NOMO-1 (cell line): ENCODE measurements around the gene BICDL2.
A peak's percentile ranks its signal among the peaks of the same experiment; 100 is the strongest.
"Not testable (repeated sequence)": the region's sequence is repeated elsewhere in the genome, so short reads cannot be mapped to it uniquely, and the experiment has no call there.

Experiments
- DNase-seq, 2 experiments: peaks; one replicate each; lab custom pipeline; 2025; ENCODE audit not compliant: unreplicated experiment in 2 of 2; lab: John Stamatoyannopoulos, UW

The BICDL2 gene

DNA sequence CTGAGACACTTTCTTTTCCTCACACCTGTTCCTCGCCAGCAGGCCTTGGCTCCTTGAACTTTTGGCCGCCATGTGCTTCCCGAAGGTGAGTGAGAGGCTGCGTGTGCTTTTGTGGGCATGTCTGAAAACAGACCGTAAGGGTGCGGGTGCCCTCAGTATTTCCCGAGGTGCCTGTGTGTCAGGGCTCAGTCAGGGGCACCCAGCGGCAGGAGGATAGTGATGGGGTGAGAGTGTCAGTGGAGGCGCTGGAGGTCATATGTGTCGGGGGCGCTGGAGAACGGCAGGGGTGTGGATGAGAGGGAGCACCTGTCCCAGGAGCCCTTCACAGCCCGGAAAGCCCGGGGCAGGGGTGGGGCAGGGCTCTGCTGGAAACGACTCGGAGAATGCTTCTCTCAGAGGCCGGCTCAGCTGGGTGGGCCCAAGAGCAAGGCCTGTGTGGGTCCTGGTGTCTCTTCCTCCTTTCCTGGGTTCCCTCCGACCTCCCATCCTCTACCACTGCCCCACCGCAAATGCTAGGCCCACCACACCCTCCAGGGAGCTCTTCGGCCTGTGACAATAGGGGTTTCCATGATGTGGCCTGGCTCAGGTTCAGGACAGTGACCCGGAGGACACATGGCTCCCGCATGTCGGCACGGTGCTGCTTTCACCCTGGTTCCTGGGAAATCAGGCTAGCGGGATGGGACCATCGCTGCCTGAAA, 29.1 kb upstream of the BICDL2 start:
- DNase-seq = no peak

DNA sequence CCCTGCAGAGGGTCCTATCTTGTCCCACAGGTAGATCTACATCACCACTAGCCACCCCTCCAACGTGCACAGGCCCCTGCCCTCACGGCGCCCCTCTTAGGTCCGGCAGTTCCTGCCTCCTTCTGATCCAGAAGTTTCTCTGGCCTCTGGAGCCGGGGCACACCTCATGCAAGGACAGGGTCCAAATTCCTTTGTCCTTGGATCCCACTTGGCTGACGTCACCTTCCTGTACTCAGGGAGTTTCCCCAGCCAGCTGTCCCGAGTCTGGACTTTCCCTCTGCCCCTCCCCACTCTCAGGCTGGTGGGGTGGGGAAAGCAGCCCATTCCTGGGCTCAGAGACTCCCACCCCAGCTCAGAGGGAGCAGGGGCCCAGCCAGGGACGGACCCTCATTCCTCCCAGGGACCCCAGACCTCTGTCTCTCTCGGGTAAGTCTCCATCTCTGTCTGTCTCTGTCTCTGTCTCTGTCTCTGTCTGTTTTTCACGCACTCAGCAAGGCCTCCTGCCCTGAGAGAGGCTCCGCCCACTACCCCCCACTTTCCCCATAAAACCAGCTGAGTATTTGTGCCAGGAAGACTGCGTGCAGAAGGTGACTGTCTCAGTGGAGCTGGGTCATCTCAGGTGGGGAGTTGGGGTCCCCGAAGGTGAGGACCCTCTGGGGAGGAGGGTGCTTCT, 28.5 kb upstream of the BICDL2 start, which contains the start of gene IL32:
TSS of gene IL32 (plus strand) at position 572 of the 673 bp plus-strand sequence. CDS start 172 bp downstream, outside the sequence.
- no peak for DNase-seq

- no peak for DNase-seq
Observed at GRCh38 chr16:3063625-3064386, 27.1 kb upstream of the BICDL2 start.

GRCh38 chr16:3062553-3062952, 25.8 kb upstream of the BICDL2 start:
- DNase-seq = no peak

DNA sequence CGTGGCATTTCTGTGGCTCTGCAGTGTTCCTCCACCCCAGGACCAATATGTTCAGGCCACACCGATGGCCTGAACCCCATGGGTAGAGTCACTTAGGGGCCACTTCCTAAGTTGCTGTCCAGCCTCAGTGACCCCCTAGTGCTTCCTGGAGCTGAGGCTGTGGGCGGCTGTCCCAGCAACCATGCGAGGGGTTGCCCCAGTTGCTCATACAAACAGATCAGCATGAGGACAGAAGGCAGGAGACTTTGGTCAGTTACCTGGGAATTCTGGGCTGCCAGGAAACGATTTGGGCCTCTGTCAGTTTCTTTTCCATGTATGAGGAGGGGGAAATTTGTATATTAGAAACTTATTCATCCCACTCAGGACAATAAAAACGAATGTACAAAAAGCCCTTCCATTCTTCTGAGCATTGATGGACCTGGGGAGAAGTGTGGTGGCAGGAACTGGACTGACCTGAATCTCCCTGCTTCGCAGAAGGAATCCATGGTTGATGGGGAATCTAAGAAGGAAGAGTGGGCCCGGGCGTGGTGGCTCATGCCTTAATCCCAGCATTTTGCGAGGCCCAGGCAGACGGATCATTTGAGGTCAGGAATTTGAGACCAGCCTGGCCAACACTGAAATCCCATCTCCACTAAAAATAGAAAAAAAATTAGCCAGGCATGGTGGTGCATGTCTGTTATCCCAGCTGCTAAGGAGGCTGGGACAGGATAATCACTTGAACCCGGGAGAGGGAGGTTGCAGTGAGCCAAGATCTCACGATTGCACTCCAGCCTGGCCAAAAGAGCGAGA, 23.8 kb upstream of the BICDL2 start:
- DNase-seq = no peak

- no peak for DNase-seq
Observed at GRCh38 chr16:3059723-3060242, 23.0 kb upstream of the BICDL2 start.

- peak; percentile 64 to 69 for DNase-seq
Observed at GRCh38 chr16:3059041-3059722, 22.4 kb upstream of the BICDL2 start.

- peak in 1 of 2 experiments; percentile 22 for DNase-seq
Observed at GRCh38 chr16:3058139-3059030, 21.6 kb upstream of the BICDL2 start.

DNA sequence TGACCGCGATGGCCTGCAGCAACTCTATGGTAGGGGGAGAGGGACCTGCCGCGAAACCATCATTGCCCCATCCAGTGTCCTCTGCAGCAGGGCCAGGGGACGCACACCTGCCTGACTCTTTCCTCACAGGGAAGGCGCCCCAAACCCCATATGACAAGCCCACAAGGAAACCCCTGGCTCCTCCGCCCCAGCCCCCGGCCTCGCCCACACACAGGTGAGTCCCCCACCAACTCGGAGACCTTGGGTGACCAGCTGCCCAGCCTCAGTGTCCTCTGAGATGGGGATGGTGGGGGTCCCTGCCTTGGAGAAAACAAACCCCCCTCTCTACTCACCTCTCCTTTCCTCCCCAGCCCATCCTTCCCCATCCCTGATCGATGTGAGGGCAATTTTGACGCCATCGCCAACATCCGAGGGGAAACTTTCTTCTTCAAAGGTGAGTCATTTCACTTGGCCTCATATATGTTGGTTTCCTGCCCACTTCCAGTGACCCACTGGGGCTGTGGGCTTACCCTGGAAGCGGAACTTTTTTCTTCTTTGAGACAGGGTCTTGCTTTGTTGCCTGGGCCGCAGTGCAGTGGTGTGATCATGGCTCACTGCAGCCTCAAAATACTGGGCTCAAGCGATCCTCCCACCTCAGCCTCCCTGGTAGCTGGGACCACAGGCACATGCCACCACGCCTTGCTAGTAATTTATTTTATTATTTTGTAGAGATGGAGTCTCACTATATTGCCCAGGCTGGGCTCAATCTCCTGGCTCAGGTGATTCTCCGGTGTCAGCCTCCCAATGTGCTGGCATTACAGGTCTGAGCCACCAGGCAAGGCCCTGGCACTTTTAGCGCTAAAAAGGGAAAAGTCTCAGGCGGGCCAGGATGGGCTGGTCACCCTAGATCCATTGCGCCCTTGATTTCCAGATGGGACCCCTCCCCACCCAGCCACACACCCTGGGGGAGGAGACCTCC, 20.7 kb upstream of the BICDL2 start:
- no peak for DNase-seq

- no peak for DNase-seq
Observed at GRCh38 chr16:3056336-3057180, 19.8 kb upstream of the BICDL2 start.

DNA sequence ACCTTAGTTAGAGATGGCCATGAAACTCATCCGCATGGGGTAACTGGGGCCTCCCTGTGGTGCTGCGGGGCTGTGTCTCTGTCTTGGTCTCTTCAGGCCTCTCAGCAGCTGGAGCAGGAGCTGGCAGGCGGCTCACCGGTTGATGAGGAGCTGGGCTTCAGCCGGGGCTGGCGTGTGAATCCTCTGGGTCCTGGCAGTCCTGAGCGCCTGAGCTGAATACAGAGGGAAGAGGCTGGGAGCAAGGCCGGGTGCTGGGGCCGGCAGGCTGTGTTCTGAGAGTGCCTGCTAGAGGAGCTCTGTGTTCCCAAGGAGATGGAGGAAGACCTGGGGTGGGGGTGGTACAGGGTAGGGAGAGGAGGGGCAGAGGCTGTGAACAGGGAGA, 19.0 kb upstream of the BICDL2 start:
- DNase-seq = not testable (repeated sequence)

DNA sequence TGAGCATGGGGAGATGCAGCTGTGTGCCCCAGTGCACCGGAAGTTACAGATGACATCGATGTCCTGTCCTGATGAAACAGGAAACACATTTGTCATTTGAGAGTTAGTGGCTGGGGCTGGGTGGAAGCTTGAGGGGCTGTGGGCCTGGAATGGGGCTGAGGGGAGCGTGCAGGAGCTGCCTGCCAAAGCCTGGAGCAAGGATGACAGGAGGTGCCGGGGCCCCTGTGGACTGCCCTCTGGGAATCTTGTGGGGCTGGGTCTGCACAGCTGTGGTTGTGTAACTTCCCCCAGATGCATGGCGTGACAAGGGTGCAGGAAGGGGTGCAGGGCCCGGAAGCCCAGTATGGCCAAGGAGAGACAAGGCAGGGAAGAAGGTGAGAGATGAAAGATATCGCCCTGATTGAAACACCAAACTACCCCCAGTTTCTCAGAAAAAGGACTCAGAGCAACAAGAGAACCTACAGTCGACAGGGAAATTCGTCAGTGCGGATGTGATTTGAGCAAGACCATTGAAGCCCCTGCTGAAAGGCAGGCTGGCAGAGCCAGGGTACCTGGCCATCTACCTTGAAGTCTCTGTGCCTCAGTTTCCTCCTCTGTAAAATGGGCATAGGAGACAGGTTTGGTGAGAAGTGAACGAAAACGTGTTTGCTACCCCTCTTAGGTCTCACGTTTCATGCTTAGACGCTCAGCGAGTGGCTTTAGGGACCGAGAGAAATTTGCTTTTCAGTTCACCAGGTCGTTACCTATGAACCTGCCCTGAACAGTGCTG, 18.4 kb upstream of the BICDL2 start:
- peak; percentile 67 to 70 for DNase-seq

GRCh38 chr16:3053330-3053710, 16.6 kb upstream of the BICDL2 start:
- peak in 1 of 2 experiments; percentile 15 for DNase-seq

DNA sequence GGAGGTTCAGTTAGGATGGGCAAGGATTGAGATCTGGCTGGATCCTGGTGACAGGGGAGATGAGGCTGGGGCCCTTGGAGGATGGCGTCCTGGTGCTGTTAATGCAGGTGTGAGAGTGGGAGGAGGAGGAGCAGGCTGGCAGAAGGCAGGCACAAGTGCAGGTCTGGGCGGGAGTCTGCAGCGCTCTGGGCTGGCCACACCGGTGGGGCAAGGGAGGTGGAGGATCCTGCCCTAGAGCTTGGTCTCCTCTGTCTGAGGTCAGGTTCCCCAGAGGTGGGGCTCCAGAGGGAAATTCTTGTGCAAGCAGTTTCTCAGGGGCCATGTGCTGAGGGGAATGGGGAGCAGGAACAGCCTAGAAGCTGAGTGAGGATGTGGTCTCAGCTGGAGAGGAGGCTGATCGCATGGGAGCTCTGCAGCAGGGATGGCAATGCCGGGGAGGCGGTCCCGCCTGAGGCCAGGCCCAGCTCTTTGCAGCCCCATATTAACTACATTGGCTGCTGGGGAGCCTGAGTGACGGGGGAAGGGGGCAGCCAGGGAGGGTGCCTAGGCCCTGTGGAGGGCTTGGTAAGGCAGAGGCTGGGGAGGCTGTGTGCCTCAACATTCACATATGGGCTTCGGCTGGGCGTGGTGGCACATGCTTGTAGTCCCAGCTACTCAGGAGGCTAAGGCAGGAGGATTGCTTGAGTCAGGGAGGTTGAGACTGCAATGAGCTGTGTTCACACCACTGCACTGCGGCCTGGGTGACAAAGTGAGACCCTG, 16.0 kb upstream of the BICDL2 start:
- not testable (repeated sequence) for DNase-seq

DNA sequence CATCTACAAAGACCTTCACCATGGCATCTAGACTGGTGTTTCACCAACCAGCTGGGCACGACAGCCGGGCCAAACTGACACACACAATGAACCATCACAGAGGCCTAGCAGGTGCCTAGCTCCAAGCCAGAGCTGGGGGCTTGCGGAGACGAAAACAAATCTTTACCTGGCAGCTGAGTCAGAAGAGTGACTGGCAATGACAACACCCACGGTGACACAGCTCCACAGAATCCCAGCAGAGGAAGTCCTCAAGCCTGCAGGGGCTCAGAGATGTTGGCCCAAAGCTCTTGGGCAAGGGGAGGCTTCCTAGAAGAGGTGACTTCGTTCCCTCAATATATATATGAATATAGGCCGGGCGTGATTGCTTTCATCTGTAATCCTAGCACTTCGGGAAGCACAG, 14.8 kb upstream of the BICDL2 start:
- no peak for DNase-seq

- no peak for DNase-seq
Observed at GRCh38 chr16:3051009-3051408, 14.3 kb upstream of the BICDL2 start.
